Fibroblast of lung (primary cell): Measurements from ENCODE around the gene CCDC149. TPM values are rescaled to one million over a fixed set of nuclear protein-coding genes. Genes with fewer than 3 reads are reported as not detected.

Experiments used
- DNase-seq, 2 donors: peaks; one replicate each; pipeline versions ENCODE4 v3.0.0 to v3.0.0-alpha.2; 2010; ENCODE audit warnings: low read depth in 2 of 2
- H2AFZ ChIP-seq: 2 replicates; pipeline ENCODE4 v1.5.1; 2012; ENCODE audit warnings: low read length, control low read depth, inconsistent platforms
- H3K27ac ChIP-seq: 2 replicates; pipeline ENCODE4 v1.5.1; 2011; ENCODE audit warnings: low read length, control low read depth; ENCODE audit not compliant: insufficient read depth
- H3K27me3 ChIP-seq: 2 replicates; pipeline ENCODE4 v1.5.1; 2011; ENCODE audit warnings: mild to moderate bottlenecking, low read length; ENCODE audit not compliant: control insufficient read depth, insufficient read depth
- H3K36me3 ChIP-seq: 2 replicates; pipeline ENCODE4 v1.5.1; 2011; ENCODE audit warnings: low read length; ENCODE audit not compliant: control insufficient read depth, insufficient read depth
- H3K4me1 ChIP-seq: 2 replicates; pipeline ENCODE4 v1.5.1; 2011; ENCODE audit warnings: low read length; ENCODE audit not compliant: control insufficient read depth, insufficient read depth; ENCODE audit errors: extremely low read depth
- H3K4me2 ChIP-seq: 2 replicates; pipeline ENCODE4 v1.5.1; 2011; ENCODE audit warnings: low read length, control low read depth; ENCODE audit not compliant: insufficient read depth; ENCODE audit errors: extremely low read depth
- H3K4me3 ChIP-seq, 4 experiments: fragments of 200-600 bp in 1 of 4; sonication (generic) in 1 of 4; replicated peaks in 1 of 4; 2 replicates each; pipeline ENCODE4 v1.5.1; 2011 to 2016; ENCODE audit warnings: low read length in 4 of 4, low read depth in 3 of 4, mild to moderate bottlenecking in 3 of 4, control low read depth in 2 of 4, inconsistent platforms in 1 of 4, mixed read lengths in 1 of 4; ENCODE audit not compliant: insufficient read depth in 1 of 4; ENCODE audit errors: control extremely low read depth in 1 of 4
- H3K79me2 ChIP-seq: 2 replicates; pipeline ENCODE4 v1.5.1; 2012; ENCODE audit warnings: mild to moderate bottlenecking, low read length, inconsistent platforms; ENCODE audit not compliant: control insufficient read depth, insufficient read depth
- H3K9ac ChIP-seq: 2 replicates; pipeline ENCODE4 v1.5.1; 2011; ENCODE audit warnings: mild to moderate bottlenecking, low read length, control low read depth; ENCODE audit not compliant: insufficient read depth
- H3K9me3 ChIP-seq: 2 replicates; pipeline ENCODE4 v1.5.1; 2012; ENCODE audit warnings: low read depth, low read length; ENCODE audit not compliant: control insufficient read depth, insufficient read depth
- H4K20me1 ChIP-seq: 2 replicates; pipeline ENCODE4 v1.5.1; 2011; ENCODE audit warnings: low read length; ENCODE audit not compliant: control insufficient read depth, insufficient read depth; ENCODE audit errors: extremely low read depth
- CTCF ChIP-seq, 2 donors: IDR thresholded peaks in 1 of 2; conservative IDR thresholded peaks in 1 of 2; 1 replicate in 1 of 2; 2 replicates in 1 of 2; pipeline ENCODE4 v1.5.1; 2011 to 2012; ENCODE audit warnings: low read length in 2 of 2, control low read depth in 1 of 2, inconsistent platforms in 1 of 2, low read depth in 1 of 2, mild to moderate bottlenecking in 1 of 2
- EZH2 ChIP-seq: IDR thresholded peaks from 2 replicates; pipeline ENCODE4 v1.5.1; 2012; ENCODE audit warnings: low read length, control low read depth, mild to moderate bottlenecking; ENCODE audit errors: missing control alignments
- polyA plus RNA-seq, 2 donors: library from polyadenylated mRNA; depleted of rRNA in 1 of 2; stranded (reverse) in 1 of 2; unstranded in 1 of 2; fragments of >200 nt; gene quantifications; 2 replicates each; pipeline ENCODE4 v1.2.1, GENCODE V29; 2011 to 2012; ENCODE audit warnings: missing spikeins in 1 of 2
- total RNA-seq: library from RNA; depleted of rRNA; stranded (reverse); fragments of >200 nt; gene quantifications from 2 replicates; pipeline ENCODE4 v1.2.1, GENCODE V29; 2014

Gene CCDC149
- total and polyA plus RNA-seq, 2 donors (not counting 1 experiment from before 2014, with no cell fraction given): 13.9 to 14.6 TPM

- Histone ChIP-seq H2AFZ (no peak overlapping the region), H3K27me3 (no peaks in the 10 kb centered on the region), H3K36me3 (no peaks in the 10 kb centered on the region), H3K79me2 (no peaks in the 10 kb centered on the region), H3K9me3 (no peaks in the 10 kb centered on the region), H3K9ac (no peak overlapping the region), H3K27ac (no peak overlapping the region), H3K4me1 (peaks cover 9% of the 10 kb centered on the region), H4K20me1 (no peaks in the 10 kb centered on the region), H3K4me3 (no peak overlapping the region), H3K4me2 (no peak overlapping the region)
- no peak for TF ChIP-seq CTCF (conservative IDR thresholded peaks at IDR 0.05 in 1 of 2, IDR thresholded peaks at IDR 0.05 in 1 of 2; ENCODE audit: low read depth in 1 of 2, low read length in 2 of 2)
- no peak for TF ChIP-seq EZH2
- DNase-seq: no peak
These were observed 120.3 kb downstream of the CCDC149 start for GRCh38 chr4:24792552-24792951.

DNA sequence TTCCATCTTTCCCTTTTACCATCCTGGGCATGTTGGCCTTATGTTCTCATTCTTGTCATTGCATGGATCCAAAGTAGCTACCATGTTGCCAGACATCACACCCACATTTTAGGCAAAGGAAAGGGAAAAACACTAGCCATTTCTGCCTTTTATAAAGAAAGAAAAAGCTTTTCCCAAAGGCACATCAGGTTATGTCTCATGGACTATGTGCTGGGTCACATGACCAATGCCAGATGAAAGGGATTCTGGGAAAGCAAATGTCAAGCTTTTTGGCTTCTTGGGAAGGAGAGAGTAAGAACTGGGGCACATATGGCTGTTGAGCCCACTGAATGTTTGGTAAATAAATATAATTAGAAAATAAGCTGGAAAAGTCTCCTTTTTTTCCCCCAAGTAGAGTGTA, 121.8 kb downstream of the CCDC149 start:
- Histone ChIP-seq H4K20me1 (no peaks in the 10 kb centered on the region), H3K4me3 (no peak overlapping the region), H3K9me3 (no peaks in the 10 kb centered on the region), H3K4me1 (peaks cover 9% of the 10 kb centered on the region), H3K79me2 (no peaks in the 10 kb centered on the region), H3K27me3 (no peaks in the 10 kb centered on the region), H3K27ac (no peak overlapping the region), H2AFZ (no peak overlapping the region), H3K9ac (no peak overlapping the region), H3K4me2 (no peak overlapping the region), H3K36me3 (no peaks in the 10 kb centered on the region)
- no peak for DNase-seq
- TF ChIP-seq EZH2 (no peak), CTCF (conservative IDR thresholded peaks at IDR 0.05 in 1 of 2, IDR thresholded peaks at IDR 0.05 in 1 of 2; ENCODE audit: low read depth in 1 of 2, low read length in 2 of 2) (no peak)

GRCh38 chr4:24783506-24783905, 129.3 kb downstream of the CCDC149 start:
- H2AFZ ChIP-seq: no peak overlapping the region
- no peak overlapping the region for H3K4me2 ChIP-seq
- no peaks in the 10 kb centered on the region for H3K79me2 ChIP-seq
- TF ChIP-seq CTCF (conservative IDR thresholded peaks at IDR 0.05 in 1 of 2, IDR thresholded peaks at IDR 0.05 in 1 of 2; ENCODE audit: low read depth in 1 of 2, low read length in 2 of 2): no peak
- TF ChIP-seq EZH2: no peak
- H4K20me1 ChIP-seq: no peaks in the 10 kb centered on the region
- H3K4me3 ChIP-seq: no peak overlapping the region
- no peak overlapping the region for H3K9ac ChIP-seq
- no peaks in the 10 kb centered on the region for H3K9me3 ChIP-seq
- no peak for DNase-seq
- H3K4me1 ChIP-seq: peaks cover 5% of the 10 kb centered on the region
- no peaks in the 10 kb centered on the region for H3K36me3 ChIP-seq
- no peak overlapping the region for H3K27ac ChIP-seq
- no peaks in the 10 kb centered on the region for H3K27me3 ChIP-seq
